ENCODE measurements around the gene HADH.

- TF ChIP-seq CTCF (conservative IDR thresholded peaks at IDR 0.05; ENCODE audit: low read depth, low read length) (no peak), EZH2 (IDR thresholded peaks at IDR 0.05; ENCODE audit: borderline replicate concordance, low read depth, low read length, poor library complexity, severe bottlenecking) (no peak)
Observed at GRCh38 chr4:108078024-108078733, 88.5 kb downstream of the HADH start.
